Spleen (tissue), 7 donors: ENCODE data around the gene HNRNPR.

Experiments
- POLR2A ChIP-seq, 3 donors: fragments of 450-650 bp; IDR thresholded peaks; one replicate each; pipeline ENCODE4 v1.5.1; 2017; ENCODE audit warnings: antibody characterized with exemption in 3 of 3, mild to moderate bottlenecking in 1 of 3
- POLR2AphosphoS5 ChIP-seq, 3 donors: sonication (generic); formaldehyde crosslinking; IDR thresholded peaks; one replicate each; pipeline ENCODE4 v1.5.1; 2017; ENCODE audit warnings: antibody characterized with exemption in 3 of 3
- TF ChIP-seq, protein P1 (sequence below), 11 experiments: fragments of 200-600 bp in 7 of 11; fragments of 450-650 bp in 4 of 11; sonication (generic) in 4 of 11; IDR thresholded peaks in 8 of 11; conservative IDR thresholded peaks in 3 of 11; 1 replicate in 7 of 11; 2 replicates in 4 of 11; pipeline versions ENCODE4 v1.4.0 to v1.8.0; 2016 to 2021; ENCODE audit warnings: antibody characterized with exemption in 11 of 11, inconsistent platforms in 4 of 11, mild to moderate bottlenecking in 1 of 11
- donor health status: DM: no; HTN: no; CAD: no; lungs with moderate emphysema.
- donor health status: DM: no; HTN: no; CAD: no.
- donor health status: DM: no; HTN: no; CAD: no.

DNA sequence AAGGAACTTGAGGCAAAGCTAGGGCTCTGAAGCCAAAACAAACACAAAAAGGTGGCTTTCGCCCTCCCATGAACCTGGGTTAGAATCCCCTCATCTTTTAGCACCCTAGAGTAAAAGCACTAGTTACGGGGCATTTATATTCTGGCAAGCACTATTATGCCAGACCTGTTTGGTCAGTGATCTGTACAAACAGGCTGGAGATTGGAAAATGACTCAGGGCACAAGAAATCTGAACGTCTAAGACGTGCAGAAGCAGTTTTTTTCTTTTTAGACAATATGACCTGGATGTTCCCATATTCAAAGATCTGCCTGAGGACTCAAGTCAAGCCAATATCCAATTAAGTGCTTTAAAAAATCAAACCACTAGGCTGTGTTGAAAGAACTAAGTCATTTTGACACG, 22.5 kb upstream of the HNRNPR start:
- TF ChIP-seq, protein P1, sequence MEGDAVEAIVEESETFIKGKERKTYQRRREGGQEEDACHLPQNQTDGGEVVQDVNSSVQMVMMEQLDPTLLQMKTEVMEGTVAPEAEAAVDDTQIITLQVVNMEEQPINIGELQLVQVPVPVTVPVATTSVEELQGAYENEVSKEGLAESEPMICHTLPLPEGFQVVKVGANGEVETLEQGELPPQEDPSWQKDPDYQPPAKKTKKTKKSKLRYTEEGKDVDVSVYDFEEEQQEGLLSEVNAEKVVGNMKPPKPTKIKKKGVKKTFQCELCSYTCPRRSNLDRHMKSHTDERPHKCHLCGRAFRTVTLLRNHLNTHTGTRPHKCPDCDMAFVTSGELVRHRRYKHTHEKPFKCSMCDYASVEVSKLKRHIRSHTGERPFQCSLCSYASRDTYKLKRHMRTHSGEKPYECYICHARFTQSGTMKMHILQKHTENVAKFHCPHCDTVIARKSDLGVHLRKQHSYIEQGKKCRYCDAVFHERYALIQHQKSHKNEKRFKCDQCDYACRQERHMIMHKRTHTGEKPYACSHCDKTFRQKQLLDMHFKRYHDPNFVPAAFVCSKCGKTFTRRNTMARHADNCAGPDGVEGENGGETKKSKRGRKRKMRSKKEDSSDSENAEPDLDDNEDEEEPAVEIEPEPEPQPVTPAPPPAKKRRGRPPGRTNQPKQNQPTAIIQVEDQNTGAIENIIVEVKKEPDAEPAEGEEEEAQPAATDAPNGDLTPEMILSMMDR (IDR thresholded peaks at IDR 0.05 in 8 of 11, conservative IDR thresholded peaks at IDR 0.05 in 3 of 11): no peak
- TF ChIP-seq POLR2AphosphoS5 (IDR thresholded peaks at IDR 0.05) (no peak), POLR2A (IDR thresholded peaks at IDR 0.05) (no peak)
